ENCODE measurements around the gene SMURF1.

SMURF1 gene

GRCh38 chr7:99133766-99134564 is 9.9 kb downstream of the SMURF1 start:
- peak; percentile 86 for DNase-seq (ENCODE audit: low read depth)

DNA sequence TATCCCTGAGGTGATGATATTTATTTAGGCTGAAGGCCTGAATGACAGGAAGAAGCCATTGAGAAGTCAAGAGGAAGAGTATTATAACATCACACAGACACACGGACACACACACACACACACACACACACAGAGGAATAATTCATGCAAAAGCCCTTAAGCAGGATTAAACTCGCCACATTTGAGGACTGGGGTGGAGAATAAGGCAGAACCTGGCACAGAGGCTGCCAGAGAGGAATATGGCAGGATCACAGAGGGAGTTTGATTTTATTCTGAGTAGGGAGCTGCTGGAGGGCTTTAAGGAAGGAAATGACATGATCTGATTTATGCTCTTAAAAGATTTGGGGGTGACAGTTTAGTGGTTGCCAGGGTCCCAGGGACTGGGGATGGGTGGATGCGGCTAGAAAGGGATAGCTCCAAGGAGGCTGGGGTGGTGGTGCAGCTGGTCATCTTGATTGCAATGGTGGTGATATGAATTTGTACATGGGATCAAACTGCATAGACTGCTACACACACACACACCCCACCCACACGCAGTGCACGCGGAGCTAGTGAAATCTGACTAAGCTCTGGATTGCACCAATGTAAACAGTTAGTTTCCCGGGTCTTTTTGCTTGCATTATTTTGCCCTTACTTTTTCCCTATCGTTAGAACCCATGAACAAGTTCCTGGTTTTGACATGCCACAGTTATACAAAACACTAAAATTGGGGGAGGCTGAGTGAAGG is 11.2 kb downstream of the SMURF1 start:
- DNase-seq (ENCODE audit: low read depth): peak; percentile 63
- no peak overlapping the region for H3K4me3 ChIP-seq (ENCODE audit: low read length)
- TF ChIP-seq, protein P1, sequence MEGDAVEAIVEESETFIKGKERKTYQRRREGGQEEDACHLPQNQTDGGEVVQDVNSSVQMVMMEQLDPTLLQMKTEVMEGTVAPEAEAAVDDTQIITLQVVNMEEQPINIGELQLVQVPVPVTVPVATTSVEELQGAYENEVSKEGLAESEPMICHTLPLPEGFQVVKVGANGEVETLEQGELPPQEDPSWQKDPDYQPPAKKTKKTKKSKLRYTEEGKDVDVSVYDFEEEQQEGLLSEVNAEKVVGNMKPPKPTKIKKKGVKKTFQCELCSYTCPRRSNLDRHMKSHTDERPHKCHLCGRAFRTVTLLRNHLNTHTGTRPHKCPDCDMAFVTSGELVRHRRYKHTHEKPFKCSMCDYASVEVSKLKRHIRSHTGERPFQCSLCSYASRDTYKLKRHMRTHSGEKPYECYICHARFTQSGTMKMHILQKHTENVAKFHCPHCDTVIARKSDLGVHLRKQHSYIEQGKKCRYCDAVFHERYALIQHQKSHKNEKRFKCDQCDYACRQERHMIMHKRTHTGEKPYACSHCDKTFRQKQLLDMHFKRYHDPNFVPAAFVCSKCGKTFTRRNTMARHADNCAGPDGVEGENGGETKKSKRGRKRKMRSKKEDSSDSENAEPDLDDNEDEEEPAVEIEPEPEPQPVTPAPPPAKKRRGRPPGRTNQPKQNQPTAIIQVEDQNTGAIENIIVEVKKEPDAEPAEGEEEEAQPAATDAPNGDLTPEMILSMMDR (IDR thresholded peaks at IDR 0.05; ENCODE audit: insufficient read depth, low read depth, low read length, missing control alignments): no peak

More at GRCh38 chr7:99133766-99134564, 9.9 kb downstream of the SMURF1 start:
- TF ChIP-seq, protein P1 (IDR thresholded peaks at IDR 0.05; ENCODE audit: insufficient read depth, low read depth, low read length, missing control alignments): no peak
- H3K4me3 ChIP-seq (ENCODE audit: low read length): peak overlapping the region; percentile 39

DNA sequence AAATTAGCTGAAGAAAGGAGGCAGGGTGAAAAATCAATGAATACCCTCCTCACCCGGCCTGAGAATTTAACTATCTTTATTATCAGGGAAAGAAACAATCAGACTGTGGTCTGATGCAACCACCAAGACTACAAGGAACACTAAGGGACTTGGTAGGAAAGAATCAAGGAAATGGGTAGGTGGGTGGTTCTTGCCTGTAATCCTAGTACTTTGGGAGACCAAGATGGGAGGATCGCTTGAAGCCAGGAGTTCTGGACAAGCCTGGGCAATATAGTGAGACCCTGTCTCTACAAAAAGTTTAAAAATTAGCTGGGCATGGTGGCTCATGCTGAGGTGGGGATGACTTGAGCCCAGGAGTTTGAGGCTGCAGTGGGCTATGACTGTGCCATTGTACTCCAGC is 12.6 kb downstream of the SMURF1 start:
- H3K4me3 ChIP-seq (ENCODE audit: low read length): no peak overlapping the region
- no peak for DNase-seq (ENCODE audit: low read depth)
- TF ChIP-seq, protein P1 (IDR thresholded peaks at IDR 0.05; ENCODE audit: insufficient read depth, low read depth, low read length, missing control alignments): no peak

GRCh38 chr7:99129536-99129935 is 14.4 kb downstream of the SMURF1 start:
- no peak overlapping the region for H3K4me3 ChIP-seq (ENCODE audit: low read length)
- TF ChIP-seq, protein P1 (IDR thresholded peaks at IDR 0.05; ENCODE audit: insufficient read depth, low read depth, low read length, missing control alignments): no peak
- DNase-seq (ENCODE audit: low read depth): no peak

- TF ChIP-seq, protein P1 (IDR thresholded peaks at IDR 0.05; ENCODE audit: insufficient read depth, low read depth, low read length, missing control alignments): no peak
- no peak overlapping the region for H3K4me3 ChIP-seq (ENCODE audit: low read length)
- peak; percentile 44 for DNase-seq (ENCODE audit: low read depth)
These were observed 14.9 kb downstream of the SMURF1 start for GRCh38 chr7:99129001-99129400.

DNA sequence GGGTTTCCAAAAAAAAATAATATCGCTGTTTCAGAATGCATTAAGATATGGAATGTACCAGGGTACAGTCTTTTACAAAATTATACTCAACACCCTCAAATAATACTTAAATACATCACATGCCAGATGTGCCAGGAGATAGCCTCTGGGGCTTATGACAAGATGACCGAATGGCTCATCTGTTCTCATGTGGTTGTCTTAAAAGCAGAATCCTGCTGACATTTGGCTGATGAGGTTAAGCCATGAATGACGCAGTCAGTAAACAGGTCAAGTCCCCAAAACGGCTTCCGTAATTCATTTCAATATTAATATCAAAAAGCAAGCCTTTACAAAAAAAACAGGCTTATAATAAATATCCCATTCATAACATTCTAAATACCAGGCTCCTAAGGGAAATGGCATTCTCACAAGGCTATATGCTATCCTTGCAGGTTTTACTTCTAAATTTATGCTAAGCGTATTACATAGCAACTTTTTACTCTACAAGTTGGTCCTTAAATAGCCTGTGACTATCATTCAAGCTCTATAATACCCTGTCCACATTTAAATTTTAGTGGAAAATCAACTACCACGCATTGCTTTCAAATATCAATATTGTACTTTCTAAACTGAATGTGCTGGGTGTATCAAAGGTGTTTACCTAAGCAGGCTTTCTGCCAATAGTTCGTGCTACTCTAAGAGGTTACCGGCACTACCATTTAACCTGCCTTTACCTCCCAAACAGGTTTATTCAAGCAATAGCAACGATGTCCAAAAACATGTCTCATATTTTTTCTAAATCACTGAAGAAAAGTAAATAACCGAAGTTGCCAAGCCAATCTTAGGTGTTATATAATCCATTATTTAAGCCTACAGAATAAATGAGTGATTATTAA is 15.6 kb downstream of the SMURF1 start:
- H3K4me3 ChIP-seq (ENCODE audit: low read length): no peak overlapping the region
- TF ChIP-seq, protein P1 (IDR thresholded peaks at IDR 0.05; ENCODE audit: insufficient read depth, low read depth, low read length, missing control alignments): no peak
- DNase-seq (ENCODE audit: low read depth): peak; percentile 38

Measured in epithelial cell of esophagus (primary cell).